Nucleus accumbens (tissue), 56 donors: ENCODE results near the gene EDNRB.
A peak's percentile ranks its signal among the peaks of the same experiment; 100 is the strongest.

Source experiments
- DNase-seq, 56 donors: peaks; one replicate each; lab custom pipeline; 2025; lab: John Stamatoyannopoulos, UW

Gene EDNRB

DNA sequence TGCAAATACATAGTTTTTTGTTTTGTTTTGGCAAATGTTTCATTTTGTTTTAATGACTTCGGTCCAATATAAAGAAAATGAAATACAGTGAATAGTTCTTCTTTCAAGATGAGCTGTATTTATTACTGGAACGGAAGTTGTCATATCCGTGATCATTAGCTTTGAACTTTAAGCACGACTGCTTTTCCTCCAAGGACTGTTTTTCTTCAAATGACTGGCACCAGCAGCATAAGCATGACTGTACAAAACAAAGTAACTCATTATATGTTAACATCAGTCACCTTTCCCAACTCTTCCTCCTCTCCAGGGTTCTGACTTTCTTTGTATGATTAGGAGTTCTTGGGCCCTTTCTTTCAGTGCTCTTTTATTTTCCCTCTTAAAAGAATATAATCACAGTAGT is 20.5 kb downstream of the EDNRB start:
- no peak for DNase-seq

DNA sequence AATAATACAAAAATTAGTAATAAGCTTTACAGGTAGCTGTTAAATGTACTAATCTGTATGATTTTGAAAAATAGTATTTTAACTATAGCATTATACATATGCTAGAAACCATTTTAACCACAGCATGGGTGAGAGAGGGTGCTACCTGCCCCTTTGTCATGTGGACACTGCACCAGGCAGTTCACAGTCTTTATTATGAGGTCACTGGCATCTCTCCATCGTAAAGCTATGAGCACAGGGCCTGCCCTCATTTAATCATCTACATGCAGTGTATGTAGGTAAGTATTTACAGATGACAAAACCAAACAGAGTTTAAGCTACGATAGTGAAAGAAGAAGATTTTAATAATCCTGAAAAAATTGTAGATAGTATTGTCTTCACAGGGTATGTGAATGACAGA is 21.7 kb downstream of the EDNRB start:
- DNase-seq = no peak

DNA sequence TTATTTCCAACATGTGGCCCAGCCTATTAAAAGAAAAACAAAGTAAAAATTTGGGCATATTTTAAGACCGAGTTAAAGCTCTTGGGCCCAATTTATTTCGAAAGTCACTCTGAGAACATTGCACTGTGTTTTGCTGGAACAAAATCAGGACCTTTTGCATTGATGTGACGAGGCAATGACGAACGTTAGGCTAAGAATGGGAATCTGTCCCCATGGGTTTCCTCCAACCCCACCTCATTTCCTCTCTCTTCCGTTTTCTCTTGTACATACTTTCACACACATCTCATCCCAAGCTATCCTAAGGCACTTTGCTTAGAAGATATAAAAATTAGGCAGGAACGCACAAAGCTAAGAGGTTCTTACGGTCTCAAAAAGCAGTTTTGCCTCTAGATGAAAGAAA is 22.1 kb downstream of the EDNRB start:
- peak in 1 of 56 donors; percentile 17 for DNase-seq

DNA sequence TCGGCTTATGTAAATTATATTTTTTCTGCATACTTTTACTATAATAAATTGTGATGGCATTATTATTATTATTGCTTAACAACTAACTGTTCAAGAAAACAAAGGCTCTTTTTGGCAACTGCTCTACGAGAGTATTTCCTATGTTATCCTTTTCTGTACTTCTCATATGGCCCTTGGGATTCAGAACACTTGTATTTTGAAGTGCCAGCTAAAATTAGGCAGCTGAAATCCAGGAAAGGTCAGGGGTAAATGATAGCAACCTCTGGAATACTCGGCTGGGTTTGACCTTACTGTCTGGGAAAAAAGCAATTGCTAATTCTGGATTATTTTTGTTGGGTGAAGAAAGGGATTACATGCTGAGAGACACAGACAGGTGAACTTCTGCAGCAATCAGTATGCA is 23.9 kb downstream of the EDNRB start:
- DNase-seq = no peak

DNA sequence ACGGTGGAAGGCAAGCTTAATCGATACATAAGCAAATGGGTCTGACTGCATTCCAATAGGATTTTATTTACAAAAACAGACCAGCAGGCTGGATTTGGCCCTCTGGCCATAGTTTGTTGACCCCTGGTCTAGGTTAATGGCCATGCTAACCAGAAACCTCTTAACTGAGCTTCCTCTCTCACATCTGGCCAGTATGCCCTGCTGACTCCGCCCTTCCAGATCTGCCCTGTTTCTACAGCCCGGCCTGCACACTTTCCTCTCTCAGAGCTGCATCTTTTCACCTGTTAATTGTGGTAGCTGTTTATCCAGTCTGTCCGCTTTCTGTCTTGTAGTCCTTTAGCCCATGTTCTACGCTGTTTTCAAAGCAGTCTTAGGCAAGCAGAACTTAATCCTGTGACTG is 25.6 kb downstream of the EDNRB start:
- DNase-seq = no peak

DNA sequence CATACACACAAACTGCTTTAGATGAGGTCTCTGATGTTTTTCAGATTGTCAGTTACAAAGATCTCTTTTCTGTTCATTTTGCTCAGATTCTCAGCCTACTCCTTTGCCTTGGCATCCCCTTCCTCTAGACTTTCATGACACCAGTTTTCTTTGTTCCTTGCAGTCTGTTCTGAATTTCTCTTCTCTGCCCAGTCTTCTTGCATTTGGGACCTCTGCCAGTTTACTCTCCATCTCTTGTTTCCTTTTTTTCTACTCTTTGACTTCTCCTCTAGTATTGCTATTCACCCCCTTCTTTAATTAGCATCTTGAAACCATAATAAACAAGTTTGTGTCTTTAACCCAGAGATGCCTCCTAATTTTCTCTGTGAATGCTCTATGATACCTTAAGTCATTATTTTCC is 26.1 kb downstream of the EDNRB start:
- DNase-seq = no peak

DNA sequence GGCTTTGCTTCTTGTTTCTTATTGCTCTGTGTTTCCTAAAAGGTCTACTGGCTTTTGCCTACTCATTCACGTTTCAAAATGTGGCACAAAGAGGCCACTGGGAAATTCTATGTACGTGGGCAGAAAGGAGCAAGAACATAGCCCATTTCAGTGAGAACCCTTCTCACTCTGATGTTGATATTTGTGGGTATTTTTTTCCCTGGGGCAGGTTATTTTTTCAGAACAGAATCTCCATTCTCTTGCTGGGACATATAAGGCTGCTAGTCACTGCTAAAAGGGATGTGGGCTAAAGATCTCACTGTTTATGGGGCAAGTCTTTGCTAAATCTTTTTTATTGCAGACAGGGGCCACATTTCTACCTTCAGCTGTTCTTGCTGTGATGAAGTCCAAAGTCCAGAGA is 27.1 kb downstream of the EDNRB start:
- no peak for DNase-seq

DNA sequence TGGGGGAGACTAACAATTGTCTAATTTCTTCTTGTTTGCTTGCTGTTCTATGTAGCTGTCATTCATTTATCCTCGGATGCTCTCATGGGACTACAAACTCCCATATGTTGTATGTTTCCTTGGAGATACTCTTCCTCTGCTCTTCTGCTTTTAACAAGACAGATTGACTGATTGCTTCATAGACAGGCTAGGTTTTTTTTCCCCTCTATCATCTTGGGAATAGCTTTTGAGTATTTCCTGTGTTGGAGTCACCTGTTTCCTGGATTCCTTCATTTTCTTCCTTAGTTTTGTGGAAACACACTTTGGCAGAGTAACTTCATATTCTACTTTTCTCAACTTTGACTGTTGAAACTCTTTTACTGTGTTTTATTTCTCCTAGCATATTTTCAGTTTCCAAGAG is 27.6 kb downstream of the EDNRB start:
- no peak for DNase-seq

DNA sequence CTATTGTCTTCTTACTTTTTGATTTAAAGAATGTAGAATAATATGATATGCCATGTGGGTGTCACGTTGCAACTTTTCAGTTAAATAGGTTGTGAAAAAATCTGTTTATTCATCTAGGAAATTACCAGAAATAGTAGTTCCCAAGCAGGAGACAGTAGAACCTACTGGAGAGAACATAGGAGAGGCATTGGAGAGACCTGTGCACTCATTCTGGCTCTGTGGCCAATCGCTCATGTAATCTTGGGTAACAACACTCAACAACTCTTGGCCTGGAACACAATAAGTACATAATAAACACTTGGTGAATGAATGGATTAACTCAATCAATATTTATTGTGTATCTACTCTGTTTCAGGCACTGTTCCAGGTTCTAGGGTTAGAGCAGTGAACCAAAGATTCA is 35.3 kb downstream of the EDNRB start:
- DNase-seq = no peak

DNA sequence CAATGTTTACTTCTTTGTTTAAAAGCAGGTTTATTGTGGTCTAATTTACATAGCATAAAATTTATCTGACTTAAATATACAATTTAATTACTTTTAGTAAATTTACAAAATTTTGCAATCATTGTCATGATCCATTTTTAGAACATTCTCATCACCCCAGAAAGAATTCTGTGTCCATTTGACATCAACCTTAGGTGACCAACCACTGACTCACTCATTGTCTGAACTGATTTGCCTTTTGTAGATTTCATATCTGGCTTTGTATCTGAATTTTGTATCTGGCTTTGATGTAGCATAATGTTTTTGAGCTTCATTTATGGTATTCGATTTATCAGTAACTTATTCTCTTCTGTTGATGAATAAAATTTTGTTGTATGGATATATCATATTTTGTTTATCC is 40.4 kb downstream of the EDNRB start:
- no peak for DNase-seq

DNA sequence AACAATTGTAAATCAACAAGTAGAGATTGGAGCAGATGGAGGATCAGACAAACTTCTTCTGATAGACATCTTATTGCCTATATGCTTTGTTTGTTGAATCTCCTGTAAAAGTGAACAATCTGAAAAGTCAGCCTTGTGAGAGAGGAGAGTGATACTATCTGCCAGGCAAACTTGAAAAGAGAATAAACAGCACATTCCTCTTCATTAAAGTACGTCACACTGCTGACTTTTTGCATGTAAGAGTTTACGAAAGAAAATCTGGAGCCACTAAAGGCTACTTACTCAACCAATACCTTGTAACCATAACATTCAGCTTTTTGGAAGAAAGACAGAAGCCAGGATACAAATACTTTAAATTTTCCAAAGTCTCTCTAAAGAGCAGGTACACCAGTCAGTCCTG is 42.5 kb downstream of the EDNRB start:
- no peak for DNase-seq

DNA sequence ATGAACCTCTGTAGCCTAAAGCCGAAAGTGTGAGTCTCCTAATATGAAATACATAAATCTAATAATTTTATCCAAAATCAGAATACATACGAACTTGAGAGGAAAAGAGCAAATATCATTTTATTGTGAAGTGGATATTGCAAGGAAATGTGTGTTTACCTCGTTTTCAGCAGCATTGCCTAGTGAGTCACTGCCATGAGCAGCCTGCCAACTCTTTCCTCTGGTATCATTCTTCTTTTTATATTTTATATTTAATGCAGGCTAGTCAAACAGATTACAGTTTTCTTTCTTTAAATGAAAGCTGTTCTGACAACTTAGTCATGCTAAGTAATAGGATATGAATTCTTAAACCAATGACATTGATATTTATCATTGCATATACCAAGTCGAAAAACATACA is 44.2 kb downstream of the EDNRB start:
- DNase-seq = no peak

DNA sequence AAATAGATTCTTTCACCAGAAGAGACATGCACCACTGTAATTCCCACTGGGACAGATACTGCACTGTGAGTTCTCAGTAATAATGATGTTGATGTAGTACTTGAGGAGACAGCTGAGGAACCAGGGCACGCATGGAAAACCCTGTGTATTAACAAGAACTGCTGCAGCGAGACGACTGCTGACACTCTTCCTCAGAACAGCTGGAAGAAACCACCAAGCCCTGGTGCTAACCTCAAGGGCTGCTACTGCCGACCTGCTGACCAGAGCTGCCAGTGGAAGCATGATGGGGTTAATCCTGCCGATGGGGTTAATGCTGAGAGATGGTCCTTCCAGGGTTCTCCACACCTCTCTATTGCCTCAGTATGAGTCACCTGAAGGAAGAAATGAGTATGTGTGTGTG is 45.6 kb downstream of the EDNRB start:
- DNase-seq = no peak

DNA sequence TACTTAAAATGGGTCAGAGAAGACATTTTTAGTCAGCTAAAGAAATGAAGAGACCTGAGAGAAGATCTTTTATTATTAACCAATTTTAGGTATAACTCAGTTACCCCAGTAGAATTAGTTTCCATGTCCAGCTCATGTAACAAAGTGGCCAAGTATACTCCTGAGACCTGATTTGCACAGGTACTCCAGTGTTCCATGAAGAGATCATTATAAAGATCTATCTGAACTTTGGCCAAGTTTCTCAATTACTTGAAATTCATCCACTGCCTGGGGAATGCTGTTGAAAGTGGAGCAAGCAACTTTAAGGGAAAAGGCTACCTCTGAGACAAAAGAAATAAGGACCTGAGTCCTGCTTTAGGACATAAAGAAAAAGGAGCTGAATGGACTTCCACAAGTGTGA is 47.0 kb downstream of the EDNRB start:
- no peak for DNase-seq

DNA sequence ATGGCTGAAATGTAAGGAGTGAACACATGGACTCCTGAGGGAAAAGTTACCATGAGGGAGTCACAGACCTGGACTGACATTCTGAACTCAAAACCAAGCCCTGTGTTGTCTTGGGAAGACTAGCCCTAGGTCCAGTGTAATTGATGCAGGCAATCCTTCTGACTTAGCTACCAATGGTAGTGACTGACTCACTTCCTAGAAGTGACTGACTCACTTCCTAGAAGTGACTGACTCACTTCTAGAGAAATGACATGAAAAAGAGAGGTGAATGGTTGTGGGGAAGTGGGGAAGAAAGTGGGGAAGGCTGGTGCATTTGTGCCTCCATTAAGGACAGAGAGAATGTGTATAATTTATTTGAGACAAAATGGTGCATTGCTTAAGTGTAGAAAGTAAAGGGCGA is 49.9 kb downstream of the EDNRB start:
- DNase-seq = no peak

DNA sequence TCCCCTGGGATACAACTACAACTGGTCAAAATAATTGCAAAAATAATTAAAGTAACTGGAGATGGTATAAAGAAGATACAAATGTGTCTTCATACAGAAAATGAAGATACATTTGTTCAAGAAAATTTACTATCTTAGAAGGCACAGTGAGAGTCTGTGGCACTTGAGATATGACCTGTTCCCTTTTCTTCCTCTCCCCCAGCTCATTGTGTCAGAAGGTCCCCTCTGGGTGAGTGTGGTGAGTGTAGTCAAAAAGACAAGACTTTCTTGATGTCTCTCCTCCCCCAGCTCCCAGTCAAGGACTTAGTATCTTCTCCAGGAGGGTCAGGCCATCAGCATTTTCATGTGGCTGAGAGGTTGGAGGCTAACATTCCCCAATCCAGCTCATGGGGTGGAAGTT is 51.7 kb downstream of the EDNRB start:
- no peak for DNase-seq

DNA sequence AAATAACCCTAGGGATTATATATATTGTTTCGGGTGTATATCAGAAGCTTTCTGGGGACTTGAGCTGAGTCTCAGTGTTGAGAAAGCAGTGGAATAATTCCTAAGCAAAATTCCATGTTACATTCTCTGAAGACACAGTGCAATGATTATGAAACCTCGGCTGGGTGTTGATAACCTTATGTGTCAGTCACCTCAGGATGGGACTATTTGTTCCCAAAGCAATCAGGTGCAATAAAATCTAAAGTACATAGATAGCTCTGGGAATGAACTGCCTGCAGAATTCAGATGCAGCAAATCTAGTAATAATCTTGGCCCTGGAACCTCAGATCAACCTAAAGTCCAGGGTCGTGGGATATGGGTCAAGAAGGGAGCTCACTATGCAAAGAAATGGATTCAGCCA is 53.0 kb downstream of the EDNRB start:
- no peak for DNase-seq

DNA sequence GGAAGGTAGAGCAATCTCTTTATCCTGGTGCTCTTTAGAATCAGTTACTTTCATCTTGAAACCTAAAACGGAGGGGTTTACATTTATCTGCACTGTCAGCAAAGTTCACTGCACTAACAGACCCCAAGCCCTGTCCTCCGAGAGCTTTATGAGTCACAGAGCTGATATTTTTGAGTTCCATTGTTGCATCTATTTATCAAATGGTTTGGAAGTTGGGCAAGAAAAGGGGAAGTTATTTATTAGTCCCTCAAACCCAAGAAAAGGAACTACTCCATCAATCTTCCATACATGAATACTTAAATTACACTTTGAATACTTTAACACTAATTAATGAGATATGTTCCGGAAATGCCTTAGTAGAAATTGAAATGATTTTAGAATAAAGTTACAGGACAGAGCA is 55.5 kb downstream of the EDNRB start:
- no peak for DNase-seq

DNA sequence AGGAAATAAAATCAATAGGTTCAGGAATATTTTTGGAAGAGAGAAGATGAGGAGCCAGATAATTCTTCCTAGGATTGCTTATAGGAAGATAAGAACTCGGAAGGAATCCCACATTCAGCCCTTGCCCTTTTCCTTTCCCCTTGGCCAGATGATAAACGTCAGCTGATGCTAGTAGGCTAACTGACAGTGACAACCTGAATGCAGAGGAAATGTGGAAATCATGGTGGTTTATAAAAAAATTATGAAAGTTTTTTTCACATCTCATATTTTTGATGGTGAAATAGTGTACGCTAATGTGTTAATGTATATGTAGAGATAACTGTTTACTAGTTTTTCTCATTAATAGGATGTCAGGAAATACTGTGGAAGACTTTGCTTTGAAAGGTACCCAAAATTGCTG is 56.9 kb downstream of the EDNRB start:
- no peak for DNase-seq

DNA sequence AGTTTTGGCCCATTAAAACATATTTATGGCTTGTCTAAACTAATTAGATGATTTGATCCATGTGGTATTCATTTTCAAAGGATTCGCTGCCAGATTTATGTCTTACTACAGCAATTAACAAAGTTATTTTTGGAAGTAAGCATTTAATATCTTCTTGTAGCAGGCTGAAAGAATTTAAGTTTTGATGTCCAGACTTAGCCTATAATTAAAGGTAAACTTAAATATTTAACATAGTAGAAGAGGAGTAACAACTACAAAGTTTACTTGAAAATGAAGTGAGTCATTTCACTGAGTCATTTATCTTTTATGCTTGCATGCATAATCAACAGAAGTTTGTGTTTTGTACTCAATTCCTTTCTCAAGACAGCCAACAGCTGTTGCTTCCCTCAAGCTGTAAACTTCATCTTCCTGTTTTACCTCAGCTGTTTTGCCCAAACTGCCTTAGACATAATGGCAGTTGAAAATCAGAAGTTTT is 58.1 kb downstream of the EDNRB start:
- no peak for DNase-seq

DNA sequence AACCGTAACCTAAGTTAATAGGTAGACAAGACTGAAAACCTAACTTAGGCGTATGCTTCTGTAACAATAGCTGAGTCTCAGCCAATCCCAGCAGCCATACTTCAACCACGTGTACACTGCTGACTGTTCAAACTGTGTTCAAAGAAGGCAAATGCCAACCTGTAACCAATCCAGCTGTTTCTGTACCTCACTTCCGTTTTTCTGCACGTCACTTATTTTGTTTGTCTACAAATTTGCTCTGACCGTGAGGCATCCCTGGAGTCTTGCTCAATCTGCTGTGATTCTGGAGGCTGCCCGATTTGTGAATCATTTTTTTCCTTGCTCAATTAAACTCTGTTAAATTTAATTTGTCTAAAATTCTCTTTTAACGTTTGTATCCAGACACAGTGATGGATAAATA is 59.2 kb downstream of the EDNRB start:
- DNase-seq = no peak

DNA sequence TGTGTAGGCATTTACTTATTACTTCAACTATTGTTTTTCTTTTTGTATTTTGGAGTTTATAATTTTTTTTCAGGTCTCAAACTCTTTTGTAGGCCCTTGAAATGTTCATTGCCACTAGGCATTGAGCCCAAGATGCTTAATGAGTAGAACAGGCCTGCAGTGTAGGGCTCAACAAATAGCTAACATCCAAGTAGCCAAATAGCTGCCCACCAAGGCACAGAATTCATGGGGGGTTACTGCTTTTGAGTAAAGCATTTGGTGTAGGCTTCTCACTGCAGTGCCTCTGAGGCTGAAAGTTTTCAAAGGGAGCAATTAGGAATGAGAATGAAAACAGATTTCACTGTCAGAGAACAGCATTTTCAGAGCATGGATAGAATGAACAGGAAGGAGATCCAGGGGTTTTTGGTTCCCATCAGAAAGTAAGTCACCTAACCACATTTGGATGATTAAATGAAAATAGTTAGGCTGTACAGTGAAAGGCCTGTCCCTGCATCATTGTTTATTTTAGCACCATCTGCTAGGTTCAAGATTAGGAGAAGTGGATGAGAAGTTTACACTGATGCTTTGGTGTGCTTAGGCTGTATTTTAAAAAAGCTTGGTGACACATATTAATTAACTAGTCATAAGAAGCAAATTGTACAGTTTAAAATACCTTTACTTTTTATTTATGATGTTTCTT is 61.0 kb downstream of the EDNRB start:
- DNase-seq = peak in 5 of 56 donors; percentile 6 to 13 (median 10)

DNA sequence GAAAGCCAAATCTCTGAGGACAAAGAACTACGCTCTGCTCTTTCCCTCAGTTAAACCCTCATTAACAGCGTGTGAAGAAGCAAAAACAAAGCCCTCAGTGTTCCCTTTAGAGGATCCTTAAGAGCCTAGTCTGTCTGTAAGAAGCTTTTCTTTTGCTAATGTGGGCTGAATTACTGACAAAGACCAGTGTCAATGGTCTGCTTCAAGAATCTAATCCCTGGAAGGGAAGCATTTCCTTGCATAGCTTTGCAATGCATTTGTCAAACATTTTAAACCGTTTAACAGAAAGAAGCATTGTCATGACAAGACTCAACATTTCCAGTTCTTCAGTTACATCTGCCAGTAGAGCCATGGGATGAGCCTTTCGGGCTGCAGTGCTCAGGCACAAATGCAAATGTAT is 64.9 kb downstream of the EDNRB start:
- DNase-seq = peak in 2 of 56 donors; percentile 23 to 27
